HG03196 (cell line): Measurements from ENCODE around the gene SPOP.

ENCODE experiments used
- ATAC-seq: cut with Tn5 transposase; IDR thresholded peaks from one replicate; pipeline ENCODE4 v1.9.1; 2021; ENCODE audit not compliant: unreplicated experiment

SPOP gene

DNA sequence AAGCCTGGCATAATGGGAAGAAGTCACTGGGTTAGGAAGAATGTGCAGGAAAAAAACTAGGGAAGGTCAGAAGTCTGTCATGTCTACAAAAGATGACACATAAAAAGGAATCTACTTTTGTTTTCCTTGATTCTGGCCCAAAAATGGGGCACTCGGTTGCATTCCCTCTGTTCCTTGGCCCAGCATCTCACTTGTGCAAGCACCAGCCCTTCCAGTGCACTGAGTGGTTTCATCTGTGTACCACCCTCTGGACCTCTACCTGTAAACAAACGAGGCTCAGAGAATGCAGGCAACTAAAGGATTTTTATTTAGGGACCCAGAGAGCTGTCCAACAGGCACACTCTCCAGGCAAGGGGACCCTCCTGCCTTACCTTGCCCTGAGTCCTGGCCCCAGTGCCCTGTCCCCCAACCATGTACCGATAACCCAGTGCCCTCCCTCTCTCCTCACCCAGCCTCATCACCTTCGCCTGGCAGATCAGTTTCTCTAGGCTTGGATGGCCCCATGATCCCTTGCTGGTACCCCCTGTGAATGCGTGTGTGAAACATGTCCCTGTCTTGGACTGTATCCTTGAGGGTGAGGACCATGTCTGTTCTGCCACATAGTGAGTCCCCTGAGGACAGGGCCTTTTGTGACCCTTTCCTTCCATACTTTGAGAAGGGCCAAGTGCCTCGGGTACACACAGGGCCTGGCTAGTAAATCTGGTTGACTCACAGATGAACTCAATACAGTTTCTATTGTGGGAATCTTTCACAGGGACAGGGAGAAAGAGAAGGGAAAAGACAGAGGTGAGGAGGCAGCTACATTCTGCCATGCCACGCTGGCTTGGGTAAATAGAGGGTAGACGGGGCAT is 88.9 kb downstream of the SPOP start:
- ATAC-seq, result no peak

DNA sequence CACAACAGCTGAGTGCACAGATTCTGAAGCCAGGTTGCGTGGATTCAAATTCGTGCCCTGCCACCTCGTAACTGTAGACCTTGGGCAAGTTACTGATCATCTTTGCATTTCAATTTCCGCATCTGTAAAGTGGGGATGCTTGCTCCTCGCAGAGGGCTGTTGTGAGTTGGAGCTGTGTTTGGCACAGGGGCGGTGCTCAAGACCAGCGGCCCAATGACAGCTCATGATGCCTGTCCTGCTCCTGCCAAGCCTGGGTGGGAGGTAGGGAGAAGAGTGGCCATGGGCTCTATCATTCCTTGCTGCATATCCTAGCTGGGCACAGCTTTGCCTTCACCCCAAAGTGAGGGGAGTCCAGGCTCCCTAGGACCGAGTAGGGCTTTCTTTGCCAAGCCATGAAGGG is 89.6 kb downstream of the SPOP start:
- no peak for ATAC-seq

DNA sequence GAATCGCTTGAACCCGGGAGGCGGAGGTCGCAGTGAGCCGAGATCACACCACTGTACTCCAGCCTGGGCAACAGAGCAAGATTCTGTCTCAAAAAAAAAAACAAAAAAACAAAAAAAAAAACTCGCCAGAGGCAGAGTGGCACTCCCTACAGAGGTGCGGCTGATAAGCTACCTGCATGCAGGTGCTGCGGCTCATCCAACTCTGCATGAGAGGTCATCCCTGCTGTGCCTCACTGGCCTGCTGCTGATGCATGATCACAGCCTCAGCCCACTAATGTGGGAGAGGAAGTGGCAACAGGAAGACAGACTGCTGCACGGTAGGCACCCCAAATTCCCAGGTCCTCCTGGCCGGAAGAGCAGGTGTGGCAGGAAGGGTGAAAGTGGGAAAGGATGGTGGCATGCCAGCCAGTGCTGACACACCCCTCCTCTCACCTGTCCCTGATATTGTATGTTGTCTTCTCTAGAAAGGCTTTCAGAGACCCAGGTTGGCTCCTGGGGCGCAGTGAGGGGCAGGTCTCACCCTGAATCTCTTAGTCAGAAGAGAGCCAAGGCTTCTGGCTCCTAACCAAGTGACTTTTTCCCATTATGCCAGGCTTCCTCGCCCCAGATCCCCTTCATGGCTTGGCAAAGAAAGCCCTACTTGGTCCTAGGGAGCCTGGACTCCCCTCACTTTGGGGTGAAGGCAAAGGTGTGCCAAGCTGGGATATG is 90.4 kb downstream of the SPOP start:
- ATAC-seq, result no peak

DNA sequence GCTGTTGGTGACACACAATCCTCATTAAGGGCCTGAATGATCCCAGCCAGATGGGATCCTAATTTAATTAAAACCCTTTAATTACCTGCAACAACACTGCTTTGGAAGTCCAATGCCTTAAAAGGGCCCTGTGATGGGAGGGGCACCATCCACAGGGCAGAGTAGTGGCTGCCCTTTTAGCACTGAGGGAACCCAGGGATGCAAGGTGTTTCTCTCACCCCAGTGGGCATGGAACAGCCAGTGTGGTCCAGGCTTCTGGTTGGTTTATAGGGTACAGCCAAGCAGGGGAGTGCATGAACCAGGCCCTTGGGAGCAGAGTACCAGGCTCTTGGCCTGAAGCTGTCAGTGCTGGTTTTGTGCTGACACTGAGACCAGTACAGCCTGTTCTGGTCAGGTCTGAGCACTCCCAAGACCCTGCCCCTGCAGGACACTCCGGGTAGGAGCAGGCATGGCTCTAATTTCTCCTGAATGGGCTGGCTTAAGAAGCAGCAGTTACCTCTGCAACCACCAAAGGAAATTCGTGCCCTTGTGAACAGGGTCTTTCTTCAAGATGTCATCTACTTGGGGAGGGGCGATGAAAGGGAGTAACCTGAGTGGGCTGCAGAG is 92.4 kb downstream of the SPOP start:
- no peak for ATAC-seq

DNA sequence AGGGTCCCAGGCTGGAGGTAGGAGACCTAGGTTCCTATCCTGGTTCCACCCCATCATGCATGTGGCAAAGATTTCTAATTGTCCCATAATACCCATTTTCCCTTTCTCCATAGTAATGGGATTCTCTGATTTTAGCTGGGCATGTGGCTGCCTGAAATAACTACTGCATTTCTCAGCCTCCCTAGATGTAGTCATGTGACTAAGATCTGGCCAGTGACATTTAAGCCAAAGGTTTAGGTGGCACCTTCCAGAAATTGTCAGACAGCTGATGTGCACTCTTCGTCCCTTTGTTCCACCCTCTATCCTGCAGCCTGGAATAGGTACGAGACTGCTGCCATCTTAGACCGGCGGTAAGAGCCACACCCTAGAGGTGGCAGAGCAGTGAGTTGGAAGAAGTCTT is 94.0 kb downstream of the SPOP start:
- ATAC-seq, result no peak

DNA sequence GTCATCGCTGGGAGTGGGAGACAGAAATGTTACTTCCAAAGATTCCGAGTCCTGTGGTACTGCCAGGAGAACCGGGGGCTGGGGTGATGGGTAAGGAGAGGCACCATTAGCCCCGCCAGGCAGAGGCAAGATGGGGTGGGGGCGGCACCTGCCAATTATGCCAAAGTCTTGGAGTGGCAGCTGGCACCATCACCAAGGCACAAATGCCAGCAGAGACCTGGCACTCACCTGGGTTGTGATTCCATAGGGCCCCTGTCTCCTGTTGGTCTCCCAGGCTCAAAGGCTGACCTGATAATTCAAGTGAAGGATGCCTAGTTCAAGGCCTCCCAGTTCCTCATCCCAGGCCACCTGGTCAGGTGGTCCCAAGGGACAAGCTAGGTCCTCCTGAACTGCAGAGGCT is 94.7 kb downstream of the SPOP start:
- ATAC-seq, result no peak

DNA sequence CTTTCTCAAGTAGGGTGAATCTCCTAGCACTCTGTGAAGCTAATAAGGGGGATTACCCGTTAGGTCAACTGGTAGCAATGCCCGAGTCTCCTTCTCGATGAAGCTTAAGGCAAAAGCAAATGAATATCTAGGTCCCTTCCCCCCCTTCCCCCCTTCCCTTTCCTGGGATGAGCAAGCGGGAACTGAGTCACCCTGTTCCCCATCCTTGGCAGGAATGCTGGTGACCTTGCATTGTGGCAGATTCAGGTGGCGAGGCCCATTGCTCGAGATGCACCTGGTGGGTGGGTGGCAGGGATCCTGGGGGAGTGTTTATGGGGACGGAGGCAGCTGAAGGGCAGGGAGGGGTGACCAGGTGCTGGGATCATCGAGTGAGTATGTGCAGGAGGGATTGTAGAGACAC is 95.1 kb downstream of the SPOP start:
- no peak for ATAC-seq

DNA sequence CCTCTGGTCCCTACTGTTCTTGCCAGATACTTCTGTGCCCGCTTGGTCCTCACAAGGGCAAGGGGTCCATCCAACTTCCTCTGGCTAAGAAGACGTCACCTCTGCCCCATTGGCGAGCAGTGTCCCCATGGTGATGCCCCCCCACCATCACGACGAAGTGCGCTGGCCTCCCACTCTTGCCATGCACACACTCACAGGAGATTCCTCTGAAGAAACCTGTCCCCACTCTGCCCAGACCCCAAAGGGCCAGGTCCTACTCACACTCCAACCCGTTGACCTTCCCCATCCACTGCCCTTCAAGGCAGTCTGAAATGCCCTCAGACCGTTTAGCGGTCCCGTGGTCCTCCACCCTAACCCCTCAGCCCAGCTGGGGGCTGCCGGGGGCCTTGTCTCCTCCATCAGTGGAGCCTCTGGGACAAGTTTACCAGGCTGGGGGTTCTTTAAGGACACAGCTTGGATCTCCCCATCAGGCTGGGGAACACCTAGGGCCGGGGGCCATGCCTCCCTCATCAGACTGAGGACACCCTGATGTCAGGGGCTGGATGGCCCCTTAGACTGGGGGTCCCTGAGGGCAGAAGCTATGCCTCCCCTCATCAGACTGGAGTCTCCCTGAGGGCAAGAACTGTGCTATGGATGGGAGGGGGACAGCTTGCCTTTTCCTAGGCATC is 95.7 kb downstream of the SPOP start:
- no peak for ATAC-seq

DNA sequence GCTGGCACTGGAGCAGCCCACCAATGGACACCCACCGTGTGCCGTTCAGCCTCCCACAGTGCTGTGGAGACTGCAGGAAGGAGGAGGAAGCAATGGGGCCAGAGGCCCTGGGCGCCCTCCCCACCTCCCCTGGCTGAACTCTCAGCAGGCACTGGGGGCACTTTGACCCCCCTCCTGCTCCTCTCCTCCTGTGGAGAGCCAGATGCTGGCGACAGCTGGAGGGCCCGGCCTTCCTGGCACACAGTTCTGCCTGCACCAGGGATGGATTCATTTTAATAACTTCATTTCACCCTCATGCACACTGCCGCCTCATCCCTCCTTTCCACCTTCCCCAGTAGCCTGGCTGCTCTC is 96.3 kb downstream of the SPOP start:
- ATAC-seq, result no peak

DNA sequence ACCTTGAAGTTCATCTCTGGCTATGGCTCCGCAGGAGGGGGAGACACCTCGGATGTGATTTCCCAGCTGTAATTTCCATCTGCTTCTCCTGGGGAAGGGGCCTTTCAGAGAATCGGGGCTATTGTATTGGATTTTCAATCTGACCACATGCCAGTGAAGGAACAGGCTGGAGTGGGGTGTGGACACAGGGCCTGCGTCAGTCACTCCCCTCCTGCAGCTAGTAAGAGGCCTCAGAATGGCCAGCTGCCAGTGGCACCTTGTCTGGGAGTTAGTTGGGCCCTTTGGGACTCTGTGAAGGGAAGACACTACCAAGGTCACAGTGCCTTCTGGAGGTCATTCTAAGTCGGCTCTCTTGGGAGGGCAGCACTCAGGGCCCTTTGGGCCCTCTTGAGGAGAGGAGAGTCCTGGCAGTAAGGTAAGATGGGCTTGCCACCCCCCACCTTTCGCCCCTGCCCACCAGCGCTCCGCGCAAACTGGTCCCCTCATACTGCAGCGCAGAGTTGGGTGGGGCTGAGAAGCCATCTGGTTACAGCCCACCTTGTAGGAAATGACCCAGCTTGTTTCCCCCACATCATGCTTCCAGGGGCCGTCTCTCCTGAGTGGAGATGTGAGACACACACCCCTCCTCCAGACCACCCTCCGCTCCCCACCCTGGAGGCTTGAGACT is 96.8 kb downstream of the SPOP start:
- no peak for ATAC-seq

DNA sequence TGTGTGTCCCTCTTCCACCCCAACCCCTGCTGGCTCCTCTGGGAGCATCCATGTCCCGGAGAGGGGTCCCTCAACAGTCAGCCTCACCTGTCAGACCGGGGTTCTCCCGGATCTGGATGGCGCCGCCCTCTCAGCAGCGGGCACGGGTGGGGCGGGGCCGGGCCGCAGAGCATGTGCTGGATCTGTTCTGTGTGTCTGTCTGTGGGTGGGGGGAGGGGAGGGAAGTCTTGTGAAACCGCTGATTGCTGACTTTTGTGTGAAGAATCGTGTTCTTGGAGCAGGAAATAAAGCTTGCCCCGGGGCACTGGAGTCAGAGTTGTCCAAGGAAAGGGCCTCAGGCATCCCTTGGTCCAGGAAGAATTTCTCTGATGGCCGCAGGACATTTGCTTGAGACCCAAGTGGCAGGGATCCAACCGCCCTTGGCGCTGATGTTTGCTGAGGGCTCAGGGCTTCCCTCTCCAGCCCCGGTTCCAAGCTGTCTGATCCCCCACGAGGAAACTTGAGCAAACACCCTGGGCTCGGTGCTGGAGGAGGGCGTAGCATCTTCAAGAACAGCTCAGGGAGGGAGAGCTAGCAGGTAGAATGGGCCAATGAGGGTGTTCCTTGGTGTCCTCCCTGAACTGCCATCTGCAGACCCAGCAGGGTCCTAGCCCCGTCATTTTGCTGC is 97.7 kb downstream of the SPOP start:
- ATAC-seq, result no peak

DNA sequence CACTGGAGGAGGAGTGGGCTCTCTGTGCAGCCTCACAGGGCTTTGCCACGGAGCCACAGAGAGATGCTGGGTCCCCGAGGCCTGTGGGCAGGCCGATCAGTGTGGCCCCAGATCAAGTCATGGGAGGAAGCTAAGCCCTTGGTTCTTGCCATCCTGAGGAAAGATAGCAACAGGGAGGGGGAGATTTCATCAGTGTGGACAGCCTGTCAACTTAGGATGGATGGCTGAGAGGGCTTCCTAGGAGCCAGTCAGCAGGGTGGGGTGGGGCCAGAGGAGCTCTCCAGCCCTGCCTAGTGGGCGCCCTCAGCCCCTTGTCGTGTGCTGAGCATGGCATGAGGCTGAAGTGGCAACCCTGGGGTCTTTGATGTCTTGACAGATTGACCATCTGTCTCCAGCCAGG is 98.4 kb downstream of the SPOP start:
- no peak for ATAC-seq

DNA sequence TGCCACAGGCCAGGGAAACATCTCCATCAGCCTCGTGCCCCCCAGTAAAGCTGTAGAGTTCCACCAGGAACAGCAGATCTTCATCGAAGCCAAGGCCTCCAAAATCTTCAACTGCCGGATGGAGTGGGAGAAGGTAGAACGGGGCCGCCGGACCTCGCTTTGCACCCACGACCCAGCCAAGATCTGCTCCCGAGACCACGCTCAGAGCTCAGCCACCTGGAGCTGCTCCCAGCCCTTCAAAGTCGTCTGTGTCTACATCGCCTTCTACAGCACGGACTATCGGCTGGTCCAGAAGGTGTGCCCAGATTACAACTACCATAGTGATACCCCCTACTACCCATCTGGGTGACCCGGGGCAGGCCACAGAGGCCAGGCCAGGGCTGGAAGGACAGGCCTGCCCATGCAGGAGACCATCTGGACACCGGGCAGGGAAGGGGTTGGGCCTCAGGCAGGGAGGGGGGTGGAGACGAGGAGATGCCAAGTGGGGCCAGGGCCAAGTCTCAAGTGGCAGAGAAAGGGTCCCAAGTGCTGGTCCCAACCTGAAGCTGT is 98.9 kb downstream of the SPOP start:
- ATAC-seq, result no peak

DNA sequence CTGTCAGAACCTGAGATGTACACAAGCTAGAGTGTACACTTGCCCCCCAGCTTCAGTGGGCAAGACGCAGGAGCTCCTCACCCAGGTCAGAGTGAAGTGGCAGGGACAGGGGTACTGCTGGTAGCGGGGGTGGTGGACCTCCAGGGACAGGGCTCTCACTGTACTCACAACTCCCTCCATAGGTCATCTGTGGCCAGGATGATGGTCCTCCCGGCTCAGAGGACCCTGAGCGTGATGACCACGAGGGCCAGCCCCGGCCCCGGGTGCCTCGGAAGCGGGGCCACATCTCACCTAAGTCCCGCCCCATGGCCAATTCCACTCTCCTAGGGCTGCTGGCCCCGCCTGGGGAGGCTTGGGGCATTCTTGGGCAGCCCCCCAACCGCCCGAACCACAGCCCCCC is 99.5 kb downstream of the SPOP start:
- ATAC-seq, result no peak

DNA sequence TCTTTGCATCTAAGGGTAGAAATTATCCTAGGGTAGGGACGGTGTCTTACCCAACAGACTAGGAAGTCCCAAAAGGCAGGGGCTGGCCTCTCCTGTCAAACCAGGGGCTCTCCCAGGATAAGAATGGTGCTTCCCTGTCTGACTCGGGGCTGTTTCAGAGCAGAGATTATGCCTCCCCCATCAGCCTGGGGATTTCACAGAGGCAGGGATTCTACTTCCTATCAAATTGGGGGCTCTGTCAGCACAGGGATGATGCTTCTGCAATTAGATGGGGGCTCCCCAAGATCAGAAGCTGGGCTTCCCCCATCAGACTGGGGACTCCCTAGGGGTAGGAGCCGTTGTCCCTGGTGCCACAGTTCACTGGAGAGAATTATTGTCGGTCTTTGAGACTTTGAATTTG is 99.9 kb downstream of the SPOP start:
- no peak for ATAC-seq

DNA sequence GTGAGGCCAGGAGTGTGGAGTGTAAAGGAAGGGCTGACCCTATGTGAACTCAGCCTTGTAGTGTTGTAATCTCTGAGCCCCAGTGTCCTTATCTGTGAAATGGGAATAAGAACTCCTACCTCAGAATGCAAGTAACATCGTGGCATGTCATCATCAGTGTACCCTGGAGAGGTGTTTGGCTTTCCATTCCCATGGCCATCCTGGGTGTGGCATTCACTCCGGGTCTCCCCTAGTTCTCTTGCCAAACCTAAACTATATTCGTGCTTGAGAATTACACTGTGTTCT is 100.3 kb downstream of the SPOP start:
- ATAC-seq, result no peak

DNA sequence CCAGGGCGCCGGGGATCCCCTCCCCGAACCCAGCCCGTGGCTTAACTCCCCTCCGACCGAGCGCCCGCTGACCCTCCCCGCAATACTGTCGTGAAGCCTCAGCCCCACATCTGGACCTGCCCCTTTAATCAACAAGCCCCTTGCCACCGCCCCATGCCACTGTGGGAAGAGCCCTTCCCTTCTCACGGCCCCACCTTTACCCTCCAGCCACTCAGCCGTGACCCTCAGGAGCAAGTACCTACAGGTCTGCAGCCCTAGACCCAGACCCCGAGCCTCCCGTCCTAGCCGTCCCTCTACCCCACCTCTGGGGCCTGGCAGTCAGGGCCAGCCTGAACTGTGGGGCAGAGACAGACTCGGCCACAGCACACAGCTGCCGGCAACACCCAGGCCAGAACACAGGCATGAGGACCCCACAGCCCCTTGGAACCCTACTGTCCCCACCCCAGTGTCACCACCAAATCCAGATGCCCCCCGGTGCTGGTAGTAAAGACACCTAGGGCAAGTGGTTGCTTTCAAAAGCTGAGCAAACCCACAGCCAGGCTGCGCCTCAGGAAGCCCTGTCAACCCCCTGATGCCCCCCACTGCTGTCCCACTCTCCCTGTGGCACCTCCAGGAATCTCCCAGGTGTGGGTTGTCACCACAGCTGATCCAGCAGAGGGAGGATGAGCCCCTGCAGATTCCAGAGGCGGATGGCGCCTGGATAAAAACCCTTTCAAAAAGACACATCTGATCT is 100.8 kb downstream of the SPOP start:
- ATAC-seq, result no peak

DNA sequence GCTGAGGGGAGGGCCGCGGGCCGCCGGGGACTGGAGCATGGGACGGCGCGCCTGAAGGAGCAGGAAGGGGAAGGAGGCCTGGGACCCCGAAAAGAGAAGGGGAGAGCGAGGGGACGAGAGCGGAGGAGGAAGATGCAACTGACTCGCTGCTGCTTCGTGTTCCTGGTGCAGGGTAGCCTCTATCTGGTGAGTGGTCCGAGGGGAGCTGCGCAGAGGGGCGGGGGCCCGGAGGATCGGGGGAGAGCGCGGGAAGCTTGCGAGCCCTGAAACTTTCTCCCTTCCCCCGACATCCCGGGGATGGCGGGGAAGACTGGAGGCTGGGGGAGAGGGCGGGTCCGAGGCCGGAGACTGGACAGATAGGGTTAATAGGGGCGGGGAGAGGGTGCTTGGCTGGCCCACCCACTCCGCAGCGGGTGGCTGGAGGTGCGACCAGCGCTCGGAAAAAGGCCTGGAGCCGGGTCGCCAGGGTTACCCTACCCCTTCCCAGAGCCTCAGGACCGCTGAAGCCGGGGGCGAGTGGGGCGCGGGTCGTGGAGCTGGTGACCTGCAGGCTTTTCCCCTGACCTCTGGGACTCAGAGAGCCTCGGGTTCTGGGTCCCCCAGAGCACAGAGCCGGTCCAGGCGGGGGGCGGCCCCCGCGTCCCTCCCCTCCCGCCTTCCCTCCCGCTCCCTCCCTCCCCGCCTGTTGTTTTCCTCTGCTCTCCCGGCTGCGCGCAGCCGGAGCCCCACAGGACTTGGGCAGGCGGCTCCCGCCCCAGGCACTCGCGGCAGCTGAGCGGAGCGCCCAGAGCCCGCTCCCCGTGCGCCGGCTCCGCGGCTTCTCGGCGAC is 101.6 kb downstream of the SPOP start:
- ATAC-seq, result no peak

DNA sequence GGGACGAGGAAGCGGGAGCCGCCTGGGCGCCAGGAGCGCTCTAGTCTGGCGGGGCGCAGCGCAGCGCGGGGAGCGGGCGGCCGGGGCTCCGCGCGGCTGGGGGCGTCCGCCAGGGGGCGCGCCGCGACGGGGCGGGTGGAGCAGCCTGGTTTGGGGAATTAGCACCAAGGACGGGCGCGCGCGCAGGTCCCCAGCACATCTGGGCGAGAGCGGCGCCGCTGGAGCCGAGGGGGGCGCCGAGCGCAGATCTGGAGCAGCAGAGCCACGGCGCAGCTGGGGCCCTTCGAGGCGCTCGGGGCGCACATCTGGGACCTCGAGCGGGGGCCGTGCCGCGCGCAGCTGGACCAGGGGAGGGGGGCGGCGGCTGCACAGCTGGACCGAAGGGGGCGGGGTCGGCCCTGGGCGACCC is 102.2 kb downstream of the SPOP start, which contains the start of gene NXPH3:
TSS of gene NXPH3 (plus strand) at position 193 of the 409 bp plus-strand sequence. CDS start 349 bp downstream, outside the sequence.
- ATAC-seq, result no peak
